Measurements from ENCODE around the gene LITAFD.

Gene LITAFD

GRCh38 chr16:8866118-8866883, 15.8 kb upstream of the LITAFD start:
- H3K9me3 ChIP-seq (ENCODE audit: control insufficient read depth, insufficient read depth, low read length), result no peaks in the 10 kb centered on the region
- peaks cover 9% of the 10 kb centered on the region for H3F3A ChIP-seq (ENCODE audit: control insufficient read depth, insufficient read depth)
- peaks cover 73% of the 10 kb centered on the region for H3K4me1 ChIP-seq (ENCODE audit: control insufficient read depth, low read length)
- no peaks in the 10 kb centered on the region for H3K27me3 ChIP-seq (ENCODE audit: control insufficient read depth, low read length)
- H4K20me1 ChIP-seq (ENCODE audit: control insufficient read depth, insufficient read depth, low read depth, low read length), result peaks cover 16% of the 10 kb centered on the region; the same call in 1 of the 2 replicates
- no peak overlapping the region for H3K27ac ChIP-seq (ENCODE audit: low read depth, low read length)
- peak overlapping the region; percentile 95 for H3K4me3 ChIP-seq (ENCODE audit: low read length)
- peaks cover 41% of the 10 kb centered on the region for H3K36me3 ChIP-seq (ENCODE audit: control insufficient read depth, low read length)
- peak overlapping the region; percentile 93; the same call in 1 of the 2 replicates for H3K4me2 ChIP-seq (ENCODE audit: low read length)
- TF ChIP-seq EZH2phosphoT487 (IDR thresholded peaks at IDR 0.05; ENCODE audit: borderline replicate concordance, low read length), result no peak
- no peak for TF ChIP-seq CTCF (IDR thresholded peaks at IDR 0.05; ENCODE audit: low read depth, low read length, poor library complexity, severe bottlenecking)
- peaks cover 69% of the 10 kb centered on the region for H3K79me2 ChIP-seq (ENCODE audit: control insufficient read depth, low read length)
- H3K9me2 ChIP-seq (replicated peaks; ENCODE audit: control insufficient read depth, low read length), result no peaks in the 10 kb centered on the region

GRCh38 chr16:8866884-8867215, 15.3 kb upstream of the LITAFD start:
- Histone ChIP-seq H3K27me3 (ENCODE audit: control insufficient read depth, low read length) (no peaks in the 10 kb centered on the region), H3K36me3 (ENCODE audit: control insufficient read depth, low read length) (peaks cover 41% of the 10 kb centered on the region), H3K79me2 (ENCODE audit: control insufficient read depth, low read length) (peaks cover 64% of the 10 kb centered on the region), H3K4me3 (ENCODE audit: low read length) (peak overlapping the region; percentile 95), H4K20me1 (ENCODE audit: control insufficient read depth, insufficient read depth, low read depth, low read length) (peaks cover 16% of the 10 kb centered on the region; the same call in 1 of the 2 replicates), H3K4me2 (ENCODE audit: low read length) (peak overlapping the region; percentile 93), H3K4me1 (ENCODE audit: control insufficient read depth, low read length) (peaks cover 75% of the 10 kb centered on the region), H3K9me2 (replicated peaks; ENCODE audit: control insufficient read depth, low read length) (no peaks in the 10 kb centered on the region), H3F3A (ENCODE audit: control insufficient read depth, insufficient read depth) (peaks cover 9% of the 10 kb centered on the region), H3K9me3 (ENCODE audit: control insufficient read depth, insufficient read depth, low read length) (no peaks in the 10 kb centered on the region), H3K27ac (ENCODE audit: low read depth, low read length) (no peak overlapping the region)
- TF ChIP-seq EZH2phosphoT487 (IDR thresholded peaks at IDR 0.05; ENCODE audit: borderline replicate concordance, low read length) (no peak), CTCF (IDR thresholded peaks at IDR 0.05; ENCODE audit: low read depth, low read length, poor library complexity, severe bottlenecking) (no peak)

- Histone ChIP-seq H3K36me3 (ENCODE audit: control insufficient read depth, low read length) (peaks cover 38% of the 10 kb centered on the region), H3K27ac (ENCODE audit: low read depth, low read length) (peak overlapping the region; percentile 90), H3K4me2 (ENCODE audit: low read length) (peak overlapping the region; percentile 93), H3K4me1 (ENCODE audit: control insufficient read depth, low read length) (peaks cover 72% of the 10 kb centered on the region), H3K79me2 (ENCODE audit: control insufficient read depth, low read length) (peaks cover 58% of the 10 kb centered on the region), H3K27me3 (ENCODE audit: control insufficient read depth, low read length) (no peaks in the 10 kb centered on the region), H3K9me2 (replicated peaks; ENCODE audit: control insufficient read depth, low read length) (no peaks in the 10 kb centered on the region), H3F3A (ENCODE audit: control insufficient read depth, insufficient read depth) (peaks cover 9% of the 10 kb centered on the region), H4K20me1 (ENCODE audit: control insufficient read depth, insufficient read depth, low read depth, low read length) (peaks cover 16% of the 10 kb centered on the region; the same call in 1 of the 2 replicates), H3K9me3 (ENCODE audit: control insufficient read depth, insufficient read depth, low read length) (no peaks in the 10 kb centered on the region), H3K4me3 (ENCODE audit: low read length) (peak overlapping the region; percentile 95)
- TF ChIP-seq CTCF (IDR thresholded peaks at IDR 0.05; ENCODE audit: low read depth, low read length, poor library complexity, severe bottlenecking), result no peak
- no peak for TF ChIP-seq EZH2phosphoT487 (IDR thresholded peaks at IDR 0.05; ENCODE audit: borderline replicate concordance, low read length)
Observed at GRCh38 chr16:8867216-8867931, 14.8 kb upstream of the LITAFD start.
